ENCODE results near the gene ATP2B2. TPM values are rescaled to one million over a fixed set of nuclear protein-coding genes. Genes with fewer than 3 reads are reported as not detected.
A peak's percentile ranks its signal among the peaks of the same experiment; 100 is the strongest.

The ATP2B2 gene
- total RNA-seq, 2 experiments from 2014 or later = 0.06 TPM; not detected in 1

GRCh38 chr3:10444110-10444429 lies 61.3 kb downstream of the ATP2B2 start:
- CTCF ChIA-PET (ENCODE audit: unreplicated experiment) = no interaction called here
- no peaks in the 10 kb centered on the region for H3K9me2 ChIP-seq (ENCODE audit: insufficient read depth, low read length)
- no peak for TF ChIP-seq EZH2phosphoT487 (IDR thresholded peaks at IDR 0.05; ENCODE audit: borderline replicate concordance, low read depth, low read length)
- no peak for TF ChIP-seq CTCF (conservative IDR thresholded peaks at IDR 0.05; ENCODE audit: low read length)
- DNase-seq (ENCODE audit: low spot score) = no peak
- no peak overlapping the region for H3K4me3 ChIP-seq (ENCODE audit: low read depth, low read length, poor library complexity, severe bottlenecking)
- 0 out of 2 replicates have a peak overlapping the region, but pooled peaks have one; percentile 4 for H3K4me2 ChIP-seq (ENCODE audit: low read length)
- intact Hi-C loops (cut with micrococcal nuclease; ENCODE audit: unreplicated experiment) = no loop called here
- H4K20me1 ChIP-seq (ENCODE audit: insufficient read depth, low read length) = no peaks in the 10 kb centered on the region
- H3K9me3 ChIP-seq (ENCODE audit: low read length) = no peaks in the 10 kb centered on the region
- no peaks in the 10 kb centered on the region for H3K79me2 ChIP-seq (ENCODE audit: insufficient read depth, low read depth, low read length)
- POLR2A ChIA-PET = no interaction called here
- no peak overlapping the region for H2AFZ ChIP-seq (ENCODE audit: low read length)
- BruUV-seq (replicated peaks) = no TSS peak
- peaks cover 27% of the 10 kb centered on the region for H3K4me1 ChIP-seq (ENCODE audit: insufficient read depth, low read length, poor library complexity, severe bottlenecking)
- H3K36me3 ChIP-seq (ENCODE audit: insufficient read depth, low read length) = no peaks in the 10 kb centered on the region
- no peak overlapping the region for H3K27ac ChIP-seq (ENCODE audit: low read depth, low read length, poor library complexity, severe bottlenecking)

- Histone ChIP-seq H2AFZ (ENCODE audit: low read length) (no peak overlapping the region), H3K79me2 (ENCODE audit: insufficient read depth, low read depth, low read length) (no peaks in the 10 kb centered on the region), H3K4me3 (ENCODE audit: low read depth, low read length, poor library complexity, severe bottlenecking) (no peak overlapping the region), H3K4me1 (ENCODE audit: insufficient read depth, low read length, poor library complexity, severe bottlenecking) (peaks cover 28% of the 10 kb centered on the region), H4K20me1 (ENCODE audit: insufficient read depth, low read length) (no peaks in the 10 kb centered on the region), H3K27ac (ENCODE audit: low read depth, low read length, poor library complexity, severe bottlenecking) (no peak overlapping the region), H3K4me2 (ENCODE audit: low read length) (no peak overlapping the region), H3K9me3 (ENCODE audit: low read length) (no peaks in the 10 kb centered on the region), H3K9me2 (ENCODE audit: insufficient read depth, low read length) (no peaks in the 10 kb centered on the region), H3K36me3 (ENCODE audit: insufficient read depth, low read length) (no peaks in the 10 kb centered on the region)
- intact Hi-C loops (cut with micrococcal nuclease; ENCODE audit: unreplicated experiment) = no loop called here
- CTCF ChIA-PET (ENCODE audit: unreplicated experiment) = no interaction called here
- POLR2A ChIA-PET = no interaction called here
- TF ChIP-seq CTCF (conservative IDR thresholded peaks at IDR 0.05; ENCODE audit: low read length) (no peak), EZH2phosphoT487 (IDR thresholded peaks at IDR 0.05; ENCODE audit: borderline replicate concordance, low read depth, low read length) (no peak)
- DNase-seq (ENCODE audit: low spot score) = no peak
- no TSS peak for BruUV-seq (replicated peaks)
These were observed 61.9 kb downstream of the ATP2B2 start for GRCh38 chr3:10443272-10444109.

GRCh38 chr3:10442151-10442795 lies 63.1 kb downstream of the ATP2B2 start:
- intact Hi-C loops (cut with micrococcal nuclease; ENCODE audit: unreplicated experiment) = no loop called here
- no peak for DNase-seq (ENCODE audit: low spot score)
- Histone ChIP-seq H3K79me2 (ENCODE audit: insufficient read depth, low read depth, low read length) (no peaks in the 10 kb centered on the region), H2AFZ (ENCODE audit: low read length) (no peak overlapping the region), H3K9me3 (ENCODE audit: low read length) (no peaks in the 10 kb centered on the region), H3K36me3 (ENCODE audit: insufficient read depth, low read length) (no peaks in the 10 kb centered on the region), H3K27ac (ENCODE audit: low read depth, low read length, poor library complexity, severe bottlenecking) (no peak overlapping the region), H4K20me1 (ENCODE audit: insufficient read depth, low read length) (no peaks in the 10 kb centered on the region), H3K4me3 (ENCODE audit: low read depth, low read length, poor library complexity, severe bottlenecking) (no peak overlapping the region), H3K4me1 (ENCODE audit: insufficient read depth, low read length, poor library complexity, severe bottlenecking) (peaks cover 37% of the 10 kb centered on the region), H3K9me2 (ENCODE audit: insufficient read depth, low read length) (no peaks in the 10 kb centered on the region), H3K4me2 (ENCODE audit: low read length) (no peak overlapping the region)
- ChIA-PET CTCF (ENCODE audit: unreplicated experiment) (no interaction called here), POLR2A (no interaction called here)
- BruUV-seq (replicated peaks) = no TSS peak
- no peak for TF ChIP-seq CTCF (conservative IDR thresholded peaks at IDR 0.05; ENCODE audit: low read length)
- TF ChIP-seq EZH2phosphoT487 (IDR thresholded peaks at IDR 0.05; ENCODE audit: borderline replicate concordance, low read depth, low read length) = no peak
